ENCODE data around the gene MCOLN2.

The MCOLN2 gene

GRCh38 chr1:84896279-84896678, 100.6 kb downstream of the MCOLN2 start:
- no peak for DNase-seq (ENCODE audit: low spot score)

GRCh38 chr1:84892705-84893618, 104.0 kb downstream of the MCOLN2 start, which contains the start of gene LPAR3:
Gene LPAR3 (minus strand): TSS chr1:84893206. CDS start chr1:84866120, 27,086 bp downstream.
- no peak for DNase-seq (ENCODE audit: low spot score)

- DNase-seq (ENCODE audit: low spot score), result no peak
These were observed 106.3 kb downstream of the MCOLN2 start for GRCh38 chr1:84890566-84890965.

GRCh38 chr1:84889437-84889836, 107.5 kb downstream of the MCOLN2 start:
- DNase-seq (ENCODE audit: low spot score), result no peak

- DNase-seq (ENCODE audit: low spot score), result no peak
These were observed 108.2 kb downstream of the MCOLN2 start for GRCh38 chr1:84888753-84889152.

- no peak for DNase-seq (ENCODE audit: low spot score)
These were observed 109.5 kb downstream of the MCOLN2 start for GRCh38 chr1:84887261-84887934.

GRCh38 chr1:84885469-84885868, 111.4 kb downstream of the MCOLN2 start:
- no peak for DNase-seq (ENCODE audit: low spot score)

- DNase-seq (ENCODE audit: low spot score), result no peak
These were observed 112.1 kb downstream of the MCOLN2 start for GRCh38 chr1:84884671-84885389.

GRCh38 chr1:84883286-84883685, 113.6 kb downstream of the MCOLN2 start:
- DNase-seq (ENCODE audit: low spot score), result no peak

- no peak for DNase-seq (ENCODE audit: low spot score)
These were observed 119.3 kb downstream of the MCOLN2 start for GRCh38 chr1:84877592-84877991.

GRCh38 chr1:84876353-84876752, 120.6 kb downstream of the MCOLN2 start:
- DNase-seq (ENCODE audit: low spot score), result no peak
